NT2/D1 (cell line): ENCODE data around the gene SLC6A18.
"Not testable (repeated sequence)": the region's sequence is repeated elsewhere in the genome, so short reads cannot be mapped to it uniquely, and the experiment has no call there.

Experiments used
- DNase-seq: peaks from one replicate; pipeline ENCODE4 v3.0.0-alpha.2; 2011; ENCODE audit warnings: low read depth, low spot score
- H3K27me3 ChIP-seq: 2 replicates; pipeline ENCODE4 v1.6.0; 2011; ENCODE audit warnings: mild to moderate bottlenecking; ENCODE audit not compliant: insufficient read length, insufficient read depth
- H3K36me3 ChIP-seq: 2 replicates; pipeline ENCODE4 v1.6.1; 2011; ENCODE audit warnings: mild to moderate bottlenecking, low read length, mixed read lengths; ENCODE audit not compliant: insufficient read depth, insufficient read length
- H3K4me1 ChIP-seq: 2 replicates; pipeline ENCODE4 v1.5.1; 2011; ENCODE audit not compliant: insufficient read depth, insufficient read length
- H3K4me3 ChIP-seq: 2 replicates; pipeline ENCODE4 v1.5.1; 2011; ENCODE audit warnings: low read depth; ENCODE audit not compliant: insufficient read length
- H3K9ac ChIP-seq: 2 replicates; pipeline ENCODE4 v1.6.0; 2011; ENCODE audit warnings: low read depth; ENCODE audit not compliant: insufficient read length
- H3K9me3 ChIP-seq: 2 replicates; pipeline ENCODE4 v1.5.1; 2011; ENCODE audit warnings: mild to moderate bottlenecking, low read length; ENCODE audit not compliant: insufficient read depth
- SUZ12 ChIP-seq: IDR thresholded peaks from 2 replicates; pipeline ENCODE4 v1.6.1; 2011; ENCODE audit not compliant: insufficient read length, insufficient read depth; ENCODE audit errors: extremely low read depth
- YY1 ChIP-seq: IDR thresholded peaks from 2 replicates; pipeline ENCODE4 v1.6.1; 2011; ENCODE audit not compliant: insufficient read length, insufficient read depth
- ZNF274 ChIP-seq: IDR thresholded peaks from 2 replicates; pipeline ENCODE4 v1.6.1; 2011; ENCODE audit warnings: mild to moderate bottlenecking, low read depth, low read length

SLC6A18 gene

GRCh38 chr5:1268056-1268455 lies 42.9 kb downstream of the SLC6A18 start:
- no peak for DNase-seq
- Histone ChIP-seq H3K27me3 (no peaks in the 10 kb centered on the region), H3K4me1 (no peaks in the 10 kb centered on the region), H3K9ac (no peak overlapping the region), H3K36me3 (peaks cover 41% of the 10 kb centered on the region), H3K4me3 (no peak overlapping the region), H3K9me3 (peaks cover 18% of the 10 kb centered on the region; the same call in 1 of the 2 replicates)
- TF ChIP-seq ZNF274 (no peak), YY1 (no peak)

DNA sequence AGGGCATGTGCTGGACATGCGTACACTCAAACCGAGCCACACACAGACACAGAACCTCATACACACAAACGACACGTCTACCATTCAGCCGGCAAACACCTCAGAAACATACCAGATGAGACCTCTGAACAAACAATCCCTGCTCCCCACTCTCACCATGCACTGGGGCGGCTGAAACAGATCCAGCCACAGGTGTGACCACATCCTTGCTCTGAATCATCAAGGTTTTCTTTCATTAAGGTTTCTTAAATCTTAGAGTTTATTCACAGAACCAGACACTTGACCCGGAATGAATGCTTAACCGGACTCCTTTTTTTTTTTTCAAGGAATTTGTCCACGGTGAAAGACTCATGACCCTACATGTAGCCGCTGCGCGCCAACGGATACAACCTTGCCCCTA lies 43.5 kb downstream of the SLC6A18 start:
- H3K27me3 ChIP-seq: no peaks in the 10 kb centered on the region
- no peak for DNase-seq
- peaks cover 41% of the 10 kb centered on the region for H3K36me3 ChIP-seq
- TF ChIP-seq YY1 (no peak), ZNF274 (no peak), SUZ12 (no peak)
- H3K9ac ChIP-seq: no peak overlapping the region
- H3K4me3 ChIP-seq: no peak overlapping the region
- H3K9me3 ChIP-seq: peaks cover 12% of the 10 kb centered on the region; the same call in 1 of the 2 replicates
- no peaks in the 10 kb centered on the region for H3K4me1 ChIP-seq

DNA sequence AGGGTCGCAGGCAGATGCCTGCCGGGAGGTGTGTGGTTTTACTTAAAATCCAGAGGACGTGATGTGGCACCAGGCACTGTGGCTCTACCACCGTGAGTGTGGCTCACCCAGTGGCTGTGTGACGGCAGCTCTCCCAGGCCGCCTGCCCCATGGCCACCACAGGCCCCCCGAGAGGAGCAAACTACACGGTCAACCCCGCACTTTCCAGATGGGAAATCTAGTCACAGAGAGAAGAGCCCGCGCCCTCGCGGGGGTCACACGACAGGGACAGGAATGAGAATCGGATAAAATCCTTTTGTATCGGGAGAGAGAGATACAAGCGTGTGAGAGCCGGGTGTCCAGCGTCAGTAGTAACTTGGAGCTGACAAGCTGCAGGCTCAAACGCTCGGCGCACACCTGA lies 45.2 kb downstream of the SLC6A18 start:
- H3K4me3 ChIP-seq: no peak overlapping the region
- no peaks in the 10 kb centered on the region for H3K4me1 ChIP-seq
- no peak overlapping the region for H3K9ac ChIP-seq
- no peak for TF ChIP-seq ZNF274
- TF ChIP-seq YY1: no peak
- no peak for TF ChIP-seq SUZ12
- H3K36me3 ChIP-seq: peaks cover 31% of the 10 kb centered on the region
- H3K27me3 ChIP-seq: no peaks in the 10 kb centered on the region
- H3K9me3 ChIP-seq: no peaks in the 10 kb centered on the region
- no peak for DNase-seq

- Histone ChIP-seq H3K9me3 (no peaks in the 10 kb centered on the region), H3K9ac (no peak overlapping the region), H3K27me3 (no peaks in the 10 kb centered on the region), H3K4me3 (no peak overlapping the region), H3K4me1 (no peaks in the 10 kb centered on the region), H3K36me3 (peaks cover 25% of the 10 kb centered on the region)
- TF ChIP-seq SUZ12 (no peak), YY1 (no peak), ZNF274 (no peak)
- DNase-seq: no peak
These were observed 46.0 kb downstream of the SLC6A18 start for GRCh38 chr5:1270933-1271914.

DNA sequence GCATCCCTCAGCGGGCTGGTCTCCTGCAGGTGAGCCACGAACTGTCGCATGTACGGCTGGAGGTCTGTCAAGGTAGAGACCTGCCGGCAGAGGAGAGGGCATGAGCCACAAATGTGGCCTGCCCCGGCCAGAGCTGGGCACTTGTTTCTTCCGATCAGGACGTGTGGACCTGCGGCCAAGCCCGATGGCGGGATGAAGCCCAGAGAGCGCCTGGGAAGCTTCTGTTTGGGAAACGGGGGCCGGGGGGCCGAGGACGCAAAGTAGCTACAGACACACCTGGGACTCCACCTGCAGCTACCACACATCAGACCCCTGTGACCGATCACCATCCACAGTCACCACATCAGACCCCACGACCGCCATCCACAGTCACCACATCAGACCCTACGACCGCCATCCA lies 47.0 kb downstream of the SLC6A18 start:
- Histone ChIP-seq H3K4me3 (no peak overlapping the region), H3K27me3 (no peaks in the 10 kb centered on the region), H3K36me3 (peaks cover 20% of the 10 kb centered on the region), H3K9me3 (no peaks in the 10 kb centered on the region), H3K4me1 (no peaks in the 10 kb centered on the region), H3K9ac (no peak overlapping the region)
- TF ChIP-seq YY1 (no peak), SUZ12 (no peak), ZNF274 (no peak)
- no peak for DNase-seq

DNA sequence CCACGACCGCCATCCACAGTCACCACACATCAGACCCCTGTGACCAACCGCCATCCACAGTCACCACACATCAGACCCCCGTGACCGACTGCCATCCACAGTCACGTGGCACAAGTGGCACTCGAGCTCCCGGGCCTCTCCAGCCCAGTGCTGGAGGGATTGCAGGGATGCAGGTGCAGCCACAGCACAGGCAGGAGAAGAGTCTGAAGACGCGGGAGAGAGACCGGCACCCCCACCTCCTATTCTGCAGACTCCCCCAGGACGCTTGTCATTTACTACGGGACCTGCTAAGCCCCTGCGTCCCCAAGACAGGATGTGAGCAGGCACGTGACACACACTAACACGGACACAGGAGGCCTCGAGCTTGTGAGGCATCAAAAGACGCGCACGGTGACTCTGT lies 48.6 kb downstream of the SLC6A18 start:
- Histone ChIP-seq H3K4me1 (no peaks in the 10 kb centered on the region), H3K9ac (no peak overlapping the region), H3K9me3 (no peaks in the 10 kb centered on the region), H3K27me3 (no peaks in the 10 kb centered on the region), H3K4me3 (no peak overlapping the region), H3K36me3 (peaks cover 25% of the 10 kb centered on the region)
- DNase-seq: no peak
- TF ChIP-seq YY1: no peak
- TF ChIP-seq SUZ12: no peak
- no peak for TF ChIP-seq ZNF274

DNA sequence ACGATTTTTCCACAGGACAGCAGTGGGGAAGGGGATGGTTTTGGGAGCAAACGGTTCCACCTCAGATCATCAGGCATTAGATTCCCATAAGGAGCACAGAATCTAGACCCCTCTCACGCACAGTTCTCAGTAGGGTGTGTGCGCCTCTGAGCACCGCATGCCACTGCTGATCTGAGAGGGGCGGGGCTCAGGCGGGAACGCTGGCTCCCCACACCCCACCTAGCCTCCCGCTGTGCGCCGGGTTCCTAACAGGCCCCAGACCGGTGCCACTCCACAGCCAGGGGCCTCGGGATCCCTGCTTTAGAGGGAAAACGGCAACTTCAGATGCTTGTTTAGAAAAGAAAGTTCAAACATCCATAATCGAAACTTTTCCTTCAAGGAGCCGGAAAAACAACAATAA lies 49.3 kb downstream of the SLC6A18 start:
- H3K9ac ChIP-seq: no peak overlapping the region
- no peaks in the 10 kb centered on the region for H3K4me1 ChIP-seq
- no peak for DNase-seq
- no peak for TF ChIP-seq YY1
- no peak for TF ChIP-seq ZNF274
- no peak for TF ChIP-seq SUZ12
- H3K36me3 ChIP-seq: peaks cover 27% of the 10 kb centered on the region
- H3K9me3 ChIP-seq: no peaks in the 10 kb centered on the region
- H3K27me3 ChIP-seq: no peaks in the 10 kb centered on the region
- H3K4me3 ChIP-seq: no peak overlapping the region

GRCh38 chr5:1275397-1276391 lies 50.5 kb downstream of the SLC6A18 start:
- H3K4me3 ChIP-seq, H3K9ac ChIP-seq, H3K9me3 ChIP-seq, DNase-seq, H3K4me1 ChIP-seq, H3K27me3 ChIP-seq: not testable (repeated sequence)
- H3K36me3 ChIP-seq: peaks cover 24% of the 10 kb centered on the region
